ENCODE measurements around the gene BBS9.

Gene BBS9

DNA sequence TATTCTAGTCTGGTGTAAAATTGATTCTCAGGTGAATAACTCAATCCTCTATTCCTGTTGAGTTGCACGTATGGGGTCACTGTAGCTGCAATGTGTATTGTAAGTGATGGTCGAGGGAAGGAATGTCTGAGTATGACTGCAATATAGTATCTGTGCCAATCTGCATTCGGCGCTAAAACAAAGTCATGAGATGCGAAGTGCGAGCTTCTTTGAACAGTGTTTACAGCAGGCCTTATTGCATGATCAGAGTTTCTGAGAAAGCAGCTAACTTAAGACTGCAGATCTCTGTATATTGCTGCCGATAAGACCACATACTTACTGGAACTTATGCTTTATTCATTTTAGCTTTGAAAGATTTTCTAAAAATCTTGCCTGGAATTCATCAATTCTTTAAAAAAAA lies 434.3 kb downstream of the BBS9 start:
- no peak for DNase-seq

DNA sequence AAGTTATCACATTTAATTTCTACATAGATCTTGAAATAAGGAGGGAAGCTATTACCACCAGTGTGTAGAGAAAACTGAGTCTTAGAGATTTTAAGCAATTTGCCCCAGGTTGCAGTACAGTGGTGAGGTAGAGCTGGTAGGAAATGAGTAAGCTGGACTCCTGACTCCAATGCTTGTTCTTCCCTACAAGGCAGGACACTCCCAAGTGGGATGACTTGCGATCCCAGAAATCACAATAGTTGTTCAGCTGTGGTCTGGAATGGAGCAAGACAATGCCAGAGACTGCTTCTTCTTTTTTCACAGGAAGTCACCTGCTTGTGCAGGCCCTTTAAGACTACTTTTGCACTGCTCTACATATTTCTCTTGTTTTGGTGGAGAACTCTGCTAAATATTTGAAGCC lies 448.8 kb downstream of the BBS9 start:
- DNase-seq, result no peak

DNA sequence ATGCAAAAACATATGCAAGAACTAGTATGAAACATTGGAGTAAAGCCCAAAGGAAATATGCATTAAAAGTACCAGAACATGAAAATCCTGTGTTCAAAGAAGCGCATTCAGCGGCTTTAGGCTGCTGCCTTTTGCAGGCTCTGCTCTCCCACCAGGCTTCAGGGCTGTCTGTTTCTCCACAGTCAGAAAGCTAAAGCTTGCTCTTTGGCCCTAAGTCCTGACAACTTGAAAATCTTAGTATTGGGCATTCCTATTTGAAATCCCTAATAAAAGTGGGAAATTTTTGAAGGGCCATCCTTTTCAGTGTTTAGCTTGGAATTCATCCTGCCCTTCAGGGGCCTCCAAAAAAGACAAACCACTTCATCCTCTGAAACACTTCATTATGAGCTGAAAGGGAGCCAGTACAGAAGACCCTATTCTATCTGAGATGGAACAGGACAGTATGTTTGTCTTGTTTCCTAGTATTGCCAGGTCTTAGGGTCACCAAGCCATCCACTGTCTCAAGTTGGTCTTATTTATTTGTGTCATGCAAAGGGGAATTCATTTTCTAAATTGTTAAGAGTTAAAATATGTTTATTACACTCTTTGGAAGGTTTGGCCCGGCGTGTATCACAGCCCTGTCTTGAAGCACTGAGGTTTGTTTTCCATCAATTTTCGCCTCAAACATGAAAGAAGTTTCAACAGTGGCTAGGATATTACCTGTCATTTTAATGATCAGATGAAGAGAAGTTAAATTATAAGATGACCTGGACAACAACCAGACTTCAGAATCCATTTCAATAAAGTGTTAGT lies 449.7 kb downstream of the BBS9 start:
- DNase-seq, result no peak

- no peak for DNase-seq
Measured at GRCh38 chr7:33579673-33579960, 450.3 kb downstream of the BBS9 start.

GRCh38 chr7:33581236-33581635 lies 451.9 kb downstream of the BBS9 start:
- no peak for DNase-seq

DNA sequence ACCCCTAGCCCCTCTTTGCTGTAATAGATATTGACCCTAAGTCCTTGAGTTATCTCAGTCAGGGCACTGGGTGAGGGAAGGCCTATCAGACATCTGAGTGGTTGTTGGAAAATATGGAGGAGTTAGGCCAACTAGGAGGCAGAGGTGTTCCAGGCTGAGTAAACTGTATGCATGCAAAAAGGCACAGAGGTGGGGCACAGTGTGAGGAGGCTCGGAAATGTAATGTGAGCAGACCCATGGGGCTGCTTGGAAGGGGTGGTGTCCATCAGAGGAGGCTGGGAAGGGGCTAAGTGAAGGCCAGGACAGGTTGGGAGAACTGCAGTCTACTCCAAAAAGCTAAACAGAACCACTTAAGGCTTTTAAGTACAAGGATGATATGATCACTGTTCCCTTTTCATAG lies 452.7 kb downstream of the BBS9 start:
- DNase-seq, result no peak

DNA sequence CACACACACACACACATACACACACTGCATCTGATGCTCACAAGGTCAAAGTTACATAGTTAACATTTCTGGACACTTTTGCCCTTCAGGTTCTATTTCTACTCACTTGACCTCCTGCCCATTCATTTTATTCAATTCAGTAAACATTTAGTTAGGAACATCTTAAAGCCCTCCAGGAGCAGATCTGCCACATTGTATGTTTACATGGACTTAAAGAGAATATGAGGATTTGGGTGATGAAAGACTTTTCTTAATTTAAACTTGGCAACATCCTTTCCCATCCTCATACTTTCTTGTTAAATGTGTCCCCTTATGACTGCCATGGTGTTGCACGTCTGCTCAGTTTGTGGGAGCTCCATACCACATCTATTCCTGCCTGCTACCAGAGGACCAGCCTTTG lies 453.2 kb downstream of the BBS9 start:
- DNase-seq, result no peak

- no peak for DNase-seq
Measured at GRCh38 chr7:33589911-33590310, 460.5 kb downstream of the BBS9 start.

GRCh38 chr7:33590916-33591315 lies 461.6 kb downstream of the BBS9 start:
- no peak for DNase-seq

- DNase-seq, result no peak
Measured at GRCh38 chr7:33591490-33591889, 462.1 kb downstream of the BBS9 start.

DNA sequence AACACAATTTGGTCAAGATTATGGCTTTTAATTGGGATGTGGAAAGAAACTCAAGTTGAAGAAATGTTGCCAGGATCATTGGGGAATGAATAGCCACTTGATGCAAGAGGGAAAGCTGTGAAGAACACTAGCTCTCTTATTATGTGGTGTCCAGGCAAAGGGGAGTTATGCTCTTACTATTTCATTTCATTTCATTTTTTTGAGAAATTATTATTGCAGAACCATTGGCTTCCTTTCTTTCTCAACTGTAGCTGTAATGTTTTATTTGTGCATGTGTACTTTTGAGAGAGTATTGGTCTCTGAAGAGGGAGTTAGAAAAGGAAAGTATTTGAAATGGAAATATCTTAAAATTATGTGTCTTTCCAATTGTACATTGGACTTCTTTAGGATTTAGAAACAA lies 463.4 kb downstream of the BBS9 start:
- DNase-seq, result no peak

- DNase-seq, result no peak
Measured at GRCh38 chr7:33593611-33594010, 464.2 kb downstream of the BBS9 start.

GRCh38 chr7:33596686-33597085 lies 467.3 kb downstream of the BBS9 start:
- DNase-seq, result no peak

GRCh38 chr7:33597181-33597580 lies 467.8 kb downstream of the BBS9 start:
- DNase-seq, result no peak

DNA sequence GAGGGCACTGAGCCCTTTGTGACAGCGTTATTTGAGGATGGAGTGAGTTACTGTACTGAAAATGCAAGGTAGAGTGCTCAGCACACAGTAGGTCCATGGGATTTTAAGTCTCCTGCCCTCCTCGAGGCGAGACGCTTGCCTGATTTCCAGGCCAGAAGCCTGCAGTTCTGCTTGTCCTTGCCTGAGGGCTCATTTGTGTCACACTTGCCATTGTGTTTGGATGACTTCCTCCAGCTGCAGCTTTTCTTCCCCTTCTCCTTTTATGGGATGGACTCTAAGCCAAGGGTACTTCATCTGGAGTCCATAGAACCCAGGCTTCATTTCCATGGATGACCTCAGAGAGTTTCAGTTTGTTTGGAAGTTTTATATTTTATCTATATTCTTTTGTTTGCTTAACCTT lies 471.7 kb downstream of the BBS9 start:
- no peak for DNase-seq

- no peak for DNase-seq
Measured at GRCh38 chr7:33601884-33602283, 472.5 kb downstream of the BBS9 start.

GRCh38 chr7:33604056-33604455 lies 474.7 kb downstream of the BBS9 start:
- no peak for DNase-seq

- no peak for DNase-seq
Measured at GRCh38 chr7:33610918-33611317, 481.6 kb downstream of the BBS9 start.

DNA sequence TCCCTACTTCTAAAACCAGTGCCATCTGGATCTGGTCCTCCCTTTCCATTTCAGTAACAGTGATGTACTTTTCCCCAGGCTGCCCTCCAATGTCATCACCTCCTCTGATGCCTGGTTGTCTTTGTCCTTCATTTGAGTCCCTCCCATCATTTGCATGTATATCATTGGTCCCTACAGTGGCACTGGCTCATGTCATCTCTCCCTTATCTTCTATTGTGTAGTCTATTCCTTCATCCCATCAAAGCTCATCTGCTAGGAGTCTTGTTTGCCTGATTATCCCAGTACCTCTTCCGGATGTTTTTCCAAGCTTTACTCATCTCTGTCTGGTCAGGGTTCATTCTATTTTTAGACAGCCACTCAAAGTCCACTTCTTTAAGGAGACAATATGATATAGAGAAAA lies 483.1 kb downstream of the BBS9 start:
- no peak for DNase-seq

DNA sequence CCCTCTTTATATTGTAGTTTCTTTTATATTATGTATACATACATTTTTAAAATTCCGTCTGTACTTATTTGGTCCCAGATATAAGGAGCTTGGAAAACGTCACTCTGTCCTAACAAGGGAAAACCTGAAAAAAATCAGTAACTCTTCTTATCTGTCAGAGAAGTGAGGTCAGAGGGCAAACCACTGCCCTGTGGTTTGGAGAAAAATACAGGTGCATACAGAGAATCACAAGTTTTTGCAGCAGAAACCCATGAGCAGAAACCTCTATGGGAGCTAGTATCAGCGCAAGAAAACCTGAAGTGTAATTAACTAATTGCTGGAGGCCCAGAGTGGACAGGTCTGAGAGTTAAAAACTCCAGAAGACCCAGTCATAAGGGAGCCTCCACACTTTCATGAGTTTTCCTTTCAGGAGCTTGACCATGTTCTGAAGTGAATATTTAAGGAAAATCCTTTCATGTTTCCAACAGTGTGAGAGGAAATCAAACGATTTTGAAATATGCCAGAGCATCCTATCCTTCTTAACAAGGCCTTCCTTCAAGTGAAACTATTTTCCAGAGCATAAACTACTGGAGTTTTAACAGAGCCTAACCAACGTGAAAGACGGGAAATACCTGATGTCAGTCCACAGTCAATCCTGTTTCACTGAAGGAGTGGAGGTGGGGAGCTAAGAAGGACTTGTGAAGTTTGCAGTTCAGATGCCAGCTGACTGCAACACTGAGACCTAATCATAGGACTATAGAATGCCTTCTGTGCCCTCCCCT lies 485.2 kb downstream of the BBS9 start:
- no peak for DNase-seq

DNA sequence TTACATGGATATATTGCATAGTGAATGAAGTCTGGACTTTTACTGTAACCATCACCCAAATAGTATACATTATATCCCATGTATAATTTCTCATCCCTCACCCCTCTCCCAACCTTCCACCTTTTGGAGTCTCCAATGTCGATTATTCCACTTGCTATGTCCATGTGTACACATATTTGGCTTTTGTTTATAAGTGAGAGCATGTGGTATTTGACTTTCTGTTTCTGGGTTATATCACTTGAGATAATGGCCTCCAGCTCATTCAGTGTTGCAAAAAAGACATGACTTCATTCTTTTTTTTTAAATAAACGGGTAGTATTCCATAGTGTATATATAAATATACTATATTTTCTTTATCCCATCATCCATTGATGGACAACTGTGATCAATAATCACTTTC lies 487.4 kb downstream of the BBS9 start:
- no peak for DNase-seq

DNA sequence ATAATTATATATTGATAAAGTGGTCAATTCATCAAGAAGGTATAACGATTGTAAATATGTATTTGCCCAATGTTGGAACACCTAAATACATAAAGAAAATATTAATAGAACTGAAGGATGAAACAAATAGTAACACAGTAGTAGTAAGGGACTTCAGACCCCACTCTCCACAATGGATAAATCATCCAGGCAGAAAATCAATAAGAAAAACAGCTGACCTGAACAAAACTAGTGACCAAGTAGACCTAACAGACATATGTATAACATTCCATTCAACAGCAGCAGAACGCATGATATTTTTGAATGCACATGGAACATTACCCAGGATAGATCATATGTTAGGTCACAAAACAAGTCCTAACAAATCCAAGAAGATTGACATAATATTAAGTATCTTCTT lies 489.9 kb downstream of the BBS9 start:
- no peak for DNase-seq

DNA sequence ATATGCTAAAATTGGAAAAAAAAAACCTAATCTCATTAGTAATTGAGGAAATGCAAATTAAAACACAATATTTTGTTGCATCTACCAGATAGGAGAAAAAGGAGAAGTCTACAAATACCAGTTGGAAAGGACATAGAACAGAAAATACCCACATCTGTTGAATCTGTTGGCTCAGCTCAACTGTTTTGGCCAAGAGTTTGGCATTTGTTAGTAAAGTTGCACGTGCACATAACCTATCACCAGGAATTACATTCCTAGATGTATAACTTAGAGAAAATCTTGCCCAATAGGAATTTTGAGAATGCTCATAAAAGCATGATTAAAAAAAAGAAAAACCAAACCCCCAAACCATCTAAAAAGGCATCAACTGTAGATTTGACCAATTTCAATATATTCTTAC lies 493.9 kb downstream of the BBS9 start:
- DNase-seq, result no peak

- DNase-seq, result no peak
Measured at GRCh38 chr7:33624215-33624614, 494.9 kb downstream of the BBS9 start.

DNA sequence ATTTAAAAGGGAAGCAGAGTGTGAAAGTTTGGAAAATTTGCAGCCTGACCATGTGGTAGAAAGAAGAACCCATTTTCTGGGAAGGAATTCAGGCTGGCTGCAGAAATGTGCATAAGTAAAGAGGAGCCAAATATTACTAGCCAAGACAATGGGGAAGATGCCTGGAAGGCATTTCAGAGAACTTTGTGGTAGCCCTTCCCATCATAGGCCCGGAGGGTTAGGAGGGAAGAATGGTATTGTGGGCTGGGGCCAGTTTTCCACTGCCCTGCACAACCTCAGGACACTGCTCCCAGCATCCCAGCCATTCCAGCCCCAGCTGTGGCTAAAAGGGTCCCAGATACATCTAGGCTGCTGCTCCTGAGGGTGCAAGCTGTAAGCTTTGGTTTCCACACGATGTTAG lies 497.5 kb downstream of the BBS9 start:
- no peak for DNase-seq

All from activated naive CD4-positive, alpha-beta T cell treated with Interleukin-2 at 50 U/mL for 16 hours (primary cell).